Measurements from ENCODE around the gene SNRPD3. TPM values are rescaled to one million over a fixed set of nuclear protein-coding genes. Genes with fewer than 3 reads are reported as not detected.
"Not testable (repeated sequence)": the region's sequence is repeated elsewhere in the genome, so short reads cannot be mapped to it uniquely, and the experiment has no call there.

Gene SNRPD3
- polyA plus RNA-seq, 1 of the 3 experiments (the other 2 are of a cell fraction) = 177 TPM

DNA sequence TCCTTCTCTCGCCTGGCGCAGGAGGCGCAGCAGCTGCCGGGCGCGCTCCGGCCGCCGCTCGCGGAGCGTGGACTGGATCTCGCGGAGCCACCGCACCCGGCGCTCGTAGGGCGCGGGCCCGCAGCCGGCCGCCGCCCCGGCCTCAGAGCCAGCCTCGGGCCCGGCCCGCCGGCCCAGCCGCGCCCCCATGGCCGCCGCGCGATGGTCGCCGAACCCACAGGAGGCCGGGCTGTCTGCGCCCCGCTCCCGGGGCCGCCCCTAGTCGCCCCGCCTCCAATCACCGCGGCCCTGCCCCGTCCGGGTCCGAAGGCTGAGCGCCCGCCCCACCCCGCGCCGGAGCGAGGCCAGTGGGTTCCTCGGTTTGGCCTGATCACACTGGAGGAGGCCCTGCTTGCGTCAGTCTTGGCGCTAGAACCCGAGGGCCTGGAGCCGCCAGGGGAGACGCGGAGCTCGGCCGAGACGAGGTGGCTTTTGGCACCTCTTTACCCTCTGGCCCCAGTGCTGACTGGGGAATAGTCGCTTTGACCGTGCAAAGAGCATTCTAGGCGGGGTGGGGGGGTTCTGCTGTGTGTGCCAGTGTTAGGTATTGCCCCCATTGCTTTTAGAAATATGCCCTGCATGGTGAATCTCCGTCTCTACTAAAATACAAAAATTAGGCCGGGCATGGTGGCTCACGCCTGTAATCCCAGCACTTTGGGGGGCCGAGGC, 37.2 kb downstream of the SNRPD3 start, which contains the start of gene LRRC75B:
Gene LRRC75B, minus strand, starts transcription at position 223 of the 708 bp plus-strand sequence. Its CDS starts 34 bp downstream, at position 189.
- H3K4me1 ChIP-seq (ENCODE audit: control insufficient read depth in 1 of 2, insufficient read depth in 2 of 2, low read depth in 1 of 2, low read length in 1 of 2) = peaks cover 0 to 41% of the 10 kb centered on the region in 2 experiments; a peak in 1 of 4 replicates
- H3K27ac ChIP-seq (ENCODE audit: low read depth in 2 of 2, low read length in 1 of 2) = peak within 1 kb of the TSS; percentile 57 to 76; a peak in 3 of 4 replicates
- ChIA-PET CTCF (no interaction called here), POLR2A (interaction anchor here (1.8 kb wide), 1 partner anchor 9 kb away, joined by 11 read pairs; no protein-coding TSS in a partner anchor)
- peak; percentile 99 for DNase-seq
- no peaks in the 10 kb centered on the region for H3K79me2 ChIP-seq (ENCODE audit: insufficient read depth)
- H3K9ac ChIP-seq = peak within 1 kb of the TSS; percentile 80
- no peaks in the 10 kb centered on the region for H3K9me2 ChIP-seq
- peak within 1 kb of the TSS; percentile 95; the same call in 1 of the 2 replicates for H2AFZ ChIP-seq (ENCODE audit: low read depth)
- H3F3A ChIP-seq (replicated peaks; ENCODE audit: insufficient read depth) = no peaks in the 10 kb centered on the region
- H3K4me2 ChIP-seq = peak within 1 kb of the TSS; percentile 93
- H3K36me3 ChIP-seq (replicated peaks in 1 of 2; ENCODE audit: control insufficient read depth in 1 of 2, insufficient read depth in 2 of 2, low read length in 1 of 2) = peaks cover 0 to 2% of the 10 kb centered on the region in 2 experiments
- 24% methylated on average over 18 of the region's 72 CpGs for WGBS (ENCODE audit: low lambda C conversion rate)
- H4K20me1 ChIP-seq (ENCODE audit: insufficient read depth) = no peaks in the 10 kb centered on the region
- H3K9me3 ChIP-seq = no peaks in the 10 kb centered on the region
- peak within 1 kb of the TSS; percentile 66 to 83 for H3K4me3 ChIP-seq (ENCODE audit: low read depth in 2 of 2, low read length in 1 of 2)
- TF ChIP-seq GABPA (IDR thresholded peaks at IDR 0.05; ENCODE audit: low read depth) (no peak), MXI1 (IDR thresholded peaks at IDR 0.05; ENCODE audit: low read depth, low read length) (peak; percentile 34; the same call in 1 of the 2 replicates), TAF1 (IDR thresholded peaks at IDR 0.05; ENCODE audit: borderline replicate concordance, low read depth, low read length) (peak; percentile 55; the same call in 1 of the 2 replicates), POLR2AphosphoS5 (IDR thresholded peaks at IDR 0.05; ENCODE audit: low read depth, low read length) (peak; percentile 76), RAD21 (IDR thresholded peaks at IDR 0.05; ENCODE audit: low read length) (no peak), NFIC (IDR thresholded peaks at IDR 0.05; ENCODE audit: borderline replicate concordance) (no peak), SIN3A (IDR thresholded peaks at IDR 0.05; ENCODE audit: borderline replicate concordance, low read depth, low read length) (0 out of 2 replicates have a peak, but pooled peaks have one; percentile 41), SMC3 (IDR thresholded peaks at IDR 0.05; ENCODE audit: low read depth, low read length) (no peak)
- TF ChIP-seq, protein P1, sequence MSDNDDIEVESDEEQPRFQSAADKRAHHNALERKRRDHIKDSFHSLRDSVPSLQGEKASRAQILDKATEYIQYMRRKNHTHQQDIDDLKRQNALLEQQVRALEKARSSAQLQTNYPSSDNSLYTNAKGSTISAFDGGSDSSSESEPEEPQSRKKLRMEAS (IDR thresholded peaks at IDR 0.05; ENCODE audit: low read depth) = peak; percentile 71; the same call in 1 of the 2 replicates
- no peaks in the 10 kb centered on the region for H3K27me3 ChIP-seq (ENCODE audit: insufficient read depth)

GRCh38 chr22:24593559-24593835, 37.7 kb downstream of the SNRPD3 start:
- Histone ChIP-seq H3K9ac (peak overlapping the region; percentile 80), H2AFZ (ENCODE audit: low read depth) (peak overlapping the region; percentile 95; the same call in 1 of the 2 replicates), H3K4me2 (peak overlapping the region; percentile 70; the same call in 1 of the 2 replicates), H3K27ac (ENCODE audit: low read depth in 2 of 2, low read length in 1 of 2) (peak overlapping the region; percentile 57 to 76; a peak in 2 of 4 replicates), H3K4me3 (ENCODE audit: low read depth in 2 of 2, low read length in 1 of 2) (peak overlapping the region; percentile 66 to 83), H3K4me1 (ENCODE audit: control insufficient read depth in 1 of 2, insufficient read depth in 2 of 2, low read depth in 1 of 2, low read length in 1 of 2) (peaks cover 0 to 38% of the 10 kb centered on the region in 2 experiments; a peak in 1 of 4 replicates)
- H4K20me1 ChIP-seq (ENCODE audit: insufficient read depth); H3K9me3 ChIP-seq; H3K79me2 ChIP-seq (ENCODE audit: insufficient read depth); H3F3A ChIP-seq (replicated peaks; ENCODE audit: insufficient read depth); DNase-seq; H3K36me3 ChIP-seq (replicated peaks in 1 of 2; ENCODE audit: control insufficient read depth in 1 of 2, insufficient read depth in 2 of 2, low read length in 1 of 2); CTCF ChIA-PET; H3K27me3 ChIP-seq (ENCODE audit: insufficient read depth); H3K9me2 ChIP-seq: not testable (repeated sequence)
- POLR2A ChIA-PET = interaction anchor here (1.8 kb wide), 1 partner anchor 10 kb away, joined by 11 read pairs; no protein-coding TSS in a partner anchor
- 94% methylated on average over 10 of the region's 10 CpGs for WGBS (ENCODE audit: low lambda C conversion rate)
